ENCODE results near the gene FIG4. TPM values are rescaled to one million over a fixed set of nuclear protein-coding genes. Genes with fewer than 3 reads are reported as not detected.
"Not testable (repeated sequence)": the region's sequence is repeated elsewhere in the genome, so short reads cannot be mapped to it uniquely, and the experiment has no call there.

FIG4 gene
- total RNA-seq, 1 experiment from 2014 or later = 6.5 TPM

GRCh38 chr6:109795994-109796555 is 105.0 kb downstream of the FIG4 start:
- no peak for DNase-seq (ENCODE audit: low spot score)

GRCh38 chr6:109799129-109799528 is 108.0 kb downstream of the FIG4 start:
- no peak for DNase-seq (ENCODE audit: low spot score)

DNA sequence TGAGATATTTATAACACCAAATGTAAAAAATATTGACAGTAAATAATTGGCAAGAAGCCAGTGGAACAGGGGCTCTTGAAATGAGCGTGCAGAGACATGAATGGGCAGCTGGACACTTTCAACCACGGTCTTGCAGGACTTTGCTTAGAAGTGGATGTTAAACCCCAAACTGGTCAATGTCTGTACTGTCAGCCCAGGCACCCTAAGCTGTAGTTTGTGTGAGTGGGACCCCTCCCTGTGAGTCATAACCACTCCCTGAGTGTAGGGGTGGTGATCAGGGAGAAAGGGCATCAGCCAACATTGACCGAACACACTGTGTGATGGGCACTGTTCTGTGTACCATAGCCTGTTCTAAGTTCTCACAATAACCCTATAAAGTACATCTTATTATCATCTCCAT is 108.6 kb downstream of the FIG4 start:
- peak; percentile 25 for DNase-seq (ENCODE audit: low spot score)

- no peak for DNase-seq (ENCODE audit: low spot score)
Measured at GRCh38 chr6:109800771-109801170, 109.7 kb downstream of the FIG4 start.

GRCh38 chr6:109801794-109802193 is 110.7 kb downstream of the FIG4 start:
- no peak for DNase-seq (ENCODE audit: low spot score)

DNA sequence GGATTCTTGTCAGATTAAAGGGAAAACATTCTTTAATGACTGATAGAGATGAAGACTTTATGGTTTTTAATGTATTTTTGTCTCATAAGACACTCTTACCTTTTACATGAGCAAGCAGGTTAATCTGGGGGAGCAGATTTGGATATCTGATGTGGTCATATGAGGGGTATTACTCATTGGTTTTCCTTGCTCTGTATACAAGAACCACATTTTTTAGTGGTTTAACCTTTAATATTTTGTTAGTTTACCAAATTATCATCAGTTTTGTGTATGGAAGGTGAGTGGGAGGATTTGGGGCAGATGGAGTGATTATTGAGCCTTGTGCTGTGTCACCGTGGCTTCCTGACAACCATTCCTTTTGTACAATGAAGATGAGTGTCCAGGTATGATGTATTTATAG is 112.9 kb downstream of the FIG4 start:
- no peak for DNase-seq (ENCODE audit: low spot score)

GRCh38 chr6:109807881-109808280 is 116.8 kb downstream of the FIG4 start:
- DNase-seq (ENCODE audit: low spot score) = no peak

DNA sequence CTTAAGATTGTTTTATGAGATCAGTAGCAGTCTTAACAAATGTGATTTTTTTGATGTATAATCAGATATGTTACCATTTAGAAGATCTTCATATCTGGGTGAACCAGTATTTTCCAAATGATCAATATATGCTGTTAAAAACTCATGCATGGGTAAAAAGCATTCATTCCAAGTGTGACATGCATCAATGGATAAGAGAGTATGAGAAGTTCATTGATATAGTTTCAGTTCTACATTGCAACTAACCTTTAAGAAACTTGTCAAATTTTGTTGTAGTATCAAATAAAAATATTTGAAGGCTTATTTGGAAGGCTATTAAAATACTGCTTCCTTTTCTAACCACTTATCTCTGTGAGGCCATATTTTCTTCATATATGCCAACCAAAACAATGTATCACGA is 117.7 kb downstream of the FIG4 start:
- DNase-seq (ENCODE audit: low spot score) = no peak

DNA sequence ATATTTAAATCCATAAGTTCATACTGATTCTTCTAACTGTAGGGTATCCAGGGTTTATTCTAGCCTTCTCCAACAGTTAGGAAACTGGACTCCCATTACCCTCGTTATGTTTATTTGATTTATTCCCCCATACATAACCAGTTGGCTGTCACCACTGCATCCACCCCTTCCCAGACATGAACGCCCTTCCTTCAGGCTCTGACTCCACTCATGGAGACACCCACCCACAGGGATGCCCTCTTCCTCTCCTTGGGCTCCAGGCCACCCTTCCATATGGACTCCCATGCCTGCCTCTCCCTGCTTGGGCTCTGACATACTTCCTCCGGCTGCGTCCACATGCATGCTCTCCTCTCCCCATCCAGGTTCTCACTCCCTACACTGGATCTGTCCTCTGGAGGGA is 124.0 kb downstream of the FIG4 start:
- DNase-seq (ENCODE audit: low spot score) = no peak

DNA sequence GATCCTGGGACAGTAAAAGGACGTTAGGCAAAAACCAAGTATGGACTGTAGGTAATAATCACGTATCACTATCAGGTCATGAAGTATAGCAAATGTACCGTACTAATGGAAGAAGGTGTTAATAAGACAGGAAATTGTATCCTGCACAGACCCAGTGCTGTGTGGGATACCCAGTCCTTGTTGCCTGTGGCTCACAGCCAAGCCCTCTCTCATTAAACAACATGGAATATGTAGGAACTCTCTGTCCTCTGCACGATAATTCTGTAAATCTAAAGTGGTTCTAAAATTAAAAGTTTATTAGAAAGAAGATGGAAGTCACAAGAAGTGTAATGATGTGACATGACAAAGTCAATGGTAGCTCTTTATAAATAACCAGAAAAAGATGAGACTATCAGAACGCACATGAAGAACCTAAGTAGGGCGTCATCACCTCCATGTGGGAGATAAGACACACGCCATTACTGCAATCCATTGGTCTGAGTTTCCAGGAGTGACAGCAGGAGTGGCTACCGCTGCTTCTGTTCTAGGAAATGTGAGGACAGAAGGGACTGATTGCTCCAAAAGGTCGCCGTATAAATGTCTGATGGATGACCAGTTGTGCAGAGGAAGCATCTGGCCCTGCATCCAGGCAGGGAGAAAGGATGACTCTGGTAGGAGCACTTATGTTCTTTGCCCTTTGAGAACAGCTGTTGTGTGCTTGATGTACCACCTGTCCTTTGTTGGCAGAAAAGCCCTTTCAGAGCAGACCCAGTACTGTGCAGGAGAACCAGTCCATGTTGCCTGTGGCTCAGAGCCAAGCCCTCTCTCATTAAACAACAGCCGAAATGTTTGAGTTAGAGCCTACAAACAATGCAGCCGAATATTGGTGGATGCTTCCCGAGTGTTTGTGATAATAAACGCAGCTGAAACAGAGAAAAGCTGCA is 125.6 kb downstream of the FIG4 start:
- DNase-seq (ENCODE audit: low spot score) = no peak

- no peak for DNase-seq (ENCODE audit: low spot score)
Measured at GRCh38 chr6:109820706-109821350, 129.7 kb downstream of the FIG4 start.

- no peak for DNase-seq (ENCODE audit: low spot score)
Measured at GRCh38 chr6:109821428-109821827, 130.3 kb downstream of the FIG4 start.

DNA sequence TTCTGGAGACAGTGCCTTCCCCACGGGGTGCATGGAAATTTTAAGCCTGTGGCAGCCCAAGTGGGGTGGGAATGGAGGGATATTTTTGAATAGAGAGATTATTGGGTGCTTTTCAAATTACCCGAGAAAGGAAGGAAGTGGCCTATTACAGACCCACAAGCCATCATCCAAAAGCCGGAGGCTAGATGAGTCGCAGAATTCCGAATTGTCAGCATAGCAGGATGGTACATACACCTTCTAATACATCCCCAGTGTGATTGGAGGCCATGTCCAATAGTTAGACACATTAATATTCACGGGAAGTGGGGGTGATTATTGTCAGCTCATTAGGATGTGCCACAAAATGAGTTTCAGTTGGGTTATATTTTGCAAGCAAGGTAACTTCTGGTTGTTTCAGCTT is 133.0 kb downstream of the FIG4 start:
- no peak for DNase-seq (ENCODE audit: low spot score)

DNA sequence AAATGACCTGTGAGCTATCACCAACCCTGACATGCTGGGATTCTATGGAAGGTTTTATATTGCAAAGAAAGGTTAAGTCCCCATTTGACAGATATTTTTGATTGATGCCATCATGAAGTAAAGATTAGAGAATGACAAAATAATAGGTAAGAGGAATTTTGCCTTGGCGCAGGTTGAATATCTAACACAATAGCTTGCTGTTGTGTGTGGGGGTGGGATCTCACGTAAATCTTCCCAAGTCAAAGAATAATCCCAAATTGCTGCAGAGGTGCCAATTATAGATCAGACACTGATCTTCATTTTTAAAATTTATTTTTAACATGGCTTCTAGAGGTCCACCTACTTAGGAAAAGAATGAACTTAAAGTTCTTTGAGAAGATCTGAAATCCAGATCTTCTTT is 135.5 kb downstream of the FIG4 start:
- DNase-seq (ENCODE audit: low spot score) = no peak

GRCh38 chr6:109831352-109831751 is 140.3 kb downstream of the FIG4 start:
- not testable (repeated sequence) for DNase-seq (ENCODE audit: low spot score)

DNA sequence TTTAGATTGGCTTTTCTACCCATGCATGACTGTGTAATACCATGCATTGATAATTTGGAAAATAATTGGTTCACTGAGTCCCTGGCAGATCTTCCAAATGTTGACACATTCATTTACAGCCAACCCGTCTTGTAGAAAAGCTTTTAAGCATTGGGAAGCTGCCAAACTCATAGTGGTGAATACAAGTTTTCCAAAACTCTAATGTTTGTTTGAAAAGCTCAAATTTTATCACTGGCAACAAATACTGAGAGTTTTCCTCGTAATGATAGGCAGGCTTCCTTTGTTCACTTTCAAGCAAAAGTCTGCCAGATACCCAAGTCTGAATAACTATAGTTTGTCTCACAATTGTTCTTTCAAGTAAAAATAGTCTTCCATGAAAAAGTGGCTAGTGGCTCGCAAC is 143.0 kb downstream of the FIG4 start:
- no peak for DNase-seq (ENCODE audit: low spot score)

DNA sequence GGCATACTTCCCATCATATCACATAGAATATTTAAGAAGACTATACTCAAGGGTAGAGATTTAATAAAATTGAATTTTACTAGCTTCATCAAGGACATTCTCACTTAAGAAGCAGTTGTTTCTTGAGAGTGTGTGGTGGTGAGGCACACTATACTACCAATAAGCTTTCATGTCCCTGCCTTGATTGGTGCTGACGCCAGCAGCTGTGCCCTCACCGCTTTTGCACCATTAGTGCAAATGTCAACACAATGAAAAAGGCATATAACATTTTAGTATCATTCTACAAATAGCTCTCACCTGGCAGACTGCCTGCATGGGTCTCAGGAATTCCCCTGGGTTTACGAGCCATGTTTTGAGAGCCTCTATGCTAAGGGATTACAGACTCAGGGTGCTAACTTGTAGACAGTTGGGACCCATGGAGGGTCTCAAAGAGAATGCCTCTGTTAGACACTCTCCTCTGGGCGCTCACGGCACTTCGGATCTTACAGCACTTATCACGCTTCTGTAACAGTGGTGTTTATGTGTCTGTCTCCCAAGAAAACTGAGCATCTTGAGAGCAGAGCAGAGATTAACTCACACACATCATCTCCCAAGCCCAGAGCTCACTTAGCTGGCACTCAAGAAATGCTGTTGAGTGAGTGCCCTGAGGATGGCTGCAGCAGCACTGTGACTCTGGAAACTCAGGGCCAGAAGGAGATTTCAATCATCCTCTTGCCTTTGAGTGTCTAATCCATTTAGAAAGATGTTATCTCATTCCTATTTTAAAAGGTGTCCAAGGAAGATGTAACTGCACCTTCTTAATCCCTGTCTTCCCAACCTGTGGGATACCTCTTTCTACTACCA is 143.7 kb downstream of the FIG4 start:
- no peak for DNase-seq (ENCODE audit: low spot score)

DNA sequence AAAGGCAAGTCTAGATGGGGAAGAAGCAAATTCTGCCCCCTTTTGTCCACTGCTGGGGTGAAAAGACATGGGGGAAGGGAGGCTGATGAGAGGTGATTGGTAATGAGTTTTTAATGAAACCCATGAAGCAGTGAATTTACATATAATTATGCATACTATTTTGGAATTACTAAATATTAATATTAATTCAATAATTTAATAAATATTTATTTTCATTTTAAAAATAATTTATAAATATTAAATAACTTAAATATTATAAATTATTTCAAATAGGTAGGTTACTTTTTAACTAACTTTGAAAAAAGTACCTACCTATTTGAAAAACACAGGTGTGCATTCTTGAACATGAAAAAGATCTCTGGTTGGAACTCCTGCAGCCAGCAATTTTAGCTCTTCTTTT is 148.9 kb downstream of the FIG4 start:
- no peak for DNase-seq (ENCODE audit: low spot score)

DNA sequence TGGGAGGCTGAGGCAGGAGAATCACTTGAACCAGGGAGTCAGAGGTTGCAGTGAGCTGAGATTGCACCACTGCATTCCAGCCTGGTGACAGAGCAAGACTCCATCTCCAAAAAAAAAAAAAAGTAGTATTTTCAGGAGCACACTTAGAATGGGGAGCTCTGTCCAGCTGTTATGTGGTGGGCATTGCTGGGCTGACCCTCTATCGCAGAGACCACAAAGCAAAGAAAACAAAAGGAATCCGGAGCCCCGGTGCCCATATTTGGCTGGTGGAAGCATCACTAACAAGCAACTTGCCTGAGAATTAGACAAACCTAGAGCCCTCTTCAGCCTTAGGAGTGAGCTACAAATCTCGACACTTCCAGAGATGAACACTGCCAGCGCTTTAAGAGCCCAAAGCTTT is 149.7 kb downstream of the FIG4 start:
- DNase-seq (ENCODE audit: low spot score) = no peak

GRCh38 chr6:109841869-109842268 is 150.8 kb downstream of the FIG4 start:
- DNase-seq (ENCODE audit: low spot score) = no peak

DNA sequence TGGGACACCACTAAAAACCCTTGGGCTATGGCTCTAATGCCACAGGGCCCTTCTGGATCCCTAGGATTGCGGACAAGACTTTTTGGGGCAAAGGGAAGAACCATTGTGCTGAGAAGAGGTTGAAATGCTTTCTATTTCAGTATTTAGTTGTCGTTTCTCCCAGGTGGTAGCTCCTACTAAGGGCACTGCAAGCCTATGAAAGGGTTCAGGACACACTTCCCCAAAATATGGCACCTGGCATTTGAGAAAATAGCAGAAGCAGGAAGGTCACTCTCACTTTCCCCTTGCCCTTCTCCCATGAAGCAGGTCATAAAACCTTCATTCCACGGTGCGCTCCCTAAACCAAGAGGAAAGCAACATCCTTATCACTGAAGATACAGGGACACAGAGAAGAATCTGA is 161.6 kb downstream of the FIG4 start:
- DNase-seq (ENCODE audit: low spot score) = no peak

GRCh38 chr6:109853426-109853825 is 162.3 kb downstream of the FIG4 start:
- no peak for DNase-seq (ENCODE audit: low spot score)
